Natural killer cell (primary cell): Measurements from ENCODE around the gene TSHZ3. TPM values are rescaled to one million over a fixed set of nuclear protein-coding genes. Genes with fewer than 3 reads are reported as not detected.

ENCODE experiments used
- ATAC-seq, 3 donors: fragments of 150-1000 bp in 2 of 3; fragments of 200-7000 bp in 1 of 3; cut with Tn5 transposase; 1 replicate in 1 of 3; 2 replicates in 2 of 3; pipeline ENCODE4 v1.10.0; 2021; ENCODE audit warnings: mild to moderate bottlenecking in 2 of 3, moderate library complexity in 2 of 3
- DNase-seq, 2 donors: peaks; one replicate each; pipeline versions ENCODE4 v3.0.0 to v3.0.0-alpha.2; 2013 to 2021; ENCODE audit warnings: mixed read lengths in 1 of 2
- H3K27ac ChIP-seq: one replicate; pipeline ENCODE4 v1.5.1; 2013; ENCODE audit warnings: mild to moderate bottlenecking, low read length
- H3K27me3 ChIP-seq: one replicate; pipeline ENCODE4 v1.6.1; 2013; ENCODE audit warnings: low read length; ENCODE audit not compliant: control insufficient read depth, insufficient read depth
- H3K36me3 ChIP-seq: one replicate; pipeline ENCODE4 v1.6.1; 2013; ENCODE audit warnings: low read length; ENCODE audit not compliant: control insufficient read depth, insufficient read depth
- H3K4me1 ChIP-seq: one replicate; pipeline ENCODE4 v1.6.1; 2013; ENCODE audit warnings: low read length; ENCODE audit not compliant: control insufficient read depth, insufficient read depth
- H3K4me3 ChIP-seq: one replicate; pipeline ENCODE4 v1.5.1; 2013; ENCODE audit warnings: low read length
- H3K9me3 ChIP-seq: one replicate; pipeline ENCODE4 v1.6.1; 2013; ENCODE audit warnings: low read length; ENCODE audit not compliant: control insufficient read depth, insufficient read depth
- H3K27ac Mint-ChIP-seq, 2 donors: one replicate each; pipeline ENCODE4 v1.8.0; 2022; ENCODE audit warnings: mild to moderate bottlenecking in 2 of 2, mixed read lengths in 2 of 2, moderate library complexity in 1 of 2
- H3K27me3 Mint-ChIP-seq, 2 donors: one replicate each; pipeline ENCODE4 v1.8.0; 2022; ENCODE audit warnings: low read depth in 2 of 2, mixed read lengths in 2 of 2
- H3K36me3 Mint-ChIP-seq: one replicate; pipeline ENCODE4 v1.8.0; 2022; ENCODE audit warnings: mixed read lengths
- H3K4me1 Mint-ChIP-seq, 2 donors: one replicate each; pipeline ENCODE4 v1.8.0; 2022; ENCODE audit warnings: mixed read lengths in 2 of 2
- H3K4me3 Mint-ChIP-seq: one replicate; pipeline ENCODE4 v1.8.0; 2022; ENCODE audit warnings: mild to moderate bottlenecking, moderate library complexity, mixed read lengths
- H3K9me3 Mint-ChIP-seq, 2 donors: one replicate each; pipeline ENCODE4 v1.8.0; 2022; ENCODE audit warnings: mixed read lengths in 2 of 2
- WGBS: methylation state at CpG from one replicate; pipeline ENCODE4 v1.1.7; 2013; ENCODE audit warnings: missing lambda C conversion rate; ENCODE audit not compliant: insufficient coverage; 5-methylcytosine and 5-hydroxymethylcytosine counted together
- intact Hi-C: fragments of 100-400 bp; cut with micrococcal nuclease; formaldehyde crosslinking; loops from one replicate; pipeline ENCODE4 v1.14.2; 2022
- total RNA-seq, 4 donors: library from RNA; stranded (reverse); fragments of 120-200 nt in 1 of 4; gene quantifications; one replicate each; pipeline versions ENCODE4 v1.2.3 to v1.2.4, GENCODE V29; 2013 to 2022
- TF ChIP-seq, protein P1 (sequence below): fragments of 200-600 bp; IDR thresholded peaks from one replicate; pipeline ENCODE4 v1.8.0; 2022; ENCODE audit warnings: antibody characterized with exemption

The TSHZ3 gene
- total RNA-seq, 3 donors from 2014 or later (not counting 1 experiment from before 2014, with no cell fraction given): 5.3 to 8.1 (median 6.2) TPM

DNA sequence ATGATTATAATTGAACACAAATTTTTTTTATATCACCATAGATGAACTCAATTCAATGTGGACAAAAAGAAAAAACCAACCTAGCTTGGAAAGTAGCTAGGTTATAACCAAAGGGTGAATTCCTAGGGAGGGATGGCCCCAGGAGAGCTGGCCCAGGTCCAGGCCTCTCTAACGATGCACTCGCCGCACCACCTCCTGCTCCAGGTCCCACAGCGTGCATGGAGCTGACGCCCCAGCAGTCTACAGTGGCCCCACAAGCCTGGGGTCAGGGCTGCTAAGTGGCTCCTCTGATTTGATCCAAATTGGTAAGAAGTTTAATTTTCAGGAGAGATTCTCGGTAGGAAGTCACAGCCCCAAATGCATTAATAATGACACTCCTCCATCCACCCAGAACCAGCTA lies 48.8 kb downstream of the TSHZ3 start:
- WGBS: 96% methylated on average over 5 of the region's 6 CpGs
- Histone ChIP-seq H3K4me1 (no peaks in the 10 kb centered on the region), H3K27me3 (no peaks in the 10 kb centered on the region), H3K4me3 (no peak overlapping the region), H3K27ac (no peak overlapping the region), H3K36me3 (no peaks in the 10 kb centered on the region), H3K9me3 (no peaks in the 10 kb centered on the region)
- Mint-ChIP-seq H3K36me3 (no peaks in the 10 kb centered on the region), H3K27ac (no peak overlapping the region), H3K9me3 (no peaks in the 10 kb centered on the region), H3K4me3 (no peak overlapping the region), H3K27me3 (no peaks in the 10 kb centered on the region), H3K4me1 (peaks cover 0 to 9% of the 10 kb centered on the region in 2 donors)
- intact Hi-C loops: no loop called here
- no peak for ATAC-seq
- TF ChIP-seq, protein P1, sequence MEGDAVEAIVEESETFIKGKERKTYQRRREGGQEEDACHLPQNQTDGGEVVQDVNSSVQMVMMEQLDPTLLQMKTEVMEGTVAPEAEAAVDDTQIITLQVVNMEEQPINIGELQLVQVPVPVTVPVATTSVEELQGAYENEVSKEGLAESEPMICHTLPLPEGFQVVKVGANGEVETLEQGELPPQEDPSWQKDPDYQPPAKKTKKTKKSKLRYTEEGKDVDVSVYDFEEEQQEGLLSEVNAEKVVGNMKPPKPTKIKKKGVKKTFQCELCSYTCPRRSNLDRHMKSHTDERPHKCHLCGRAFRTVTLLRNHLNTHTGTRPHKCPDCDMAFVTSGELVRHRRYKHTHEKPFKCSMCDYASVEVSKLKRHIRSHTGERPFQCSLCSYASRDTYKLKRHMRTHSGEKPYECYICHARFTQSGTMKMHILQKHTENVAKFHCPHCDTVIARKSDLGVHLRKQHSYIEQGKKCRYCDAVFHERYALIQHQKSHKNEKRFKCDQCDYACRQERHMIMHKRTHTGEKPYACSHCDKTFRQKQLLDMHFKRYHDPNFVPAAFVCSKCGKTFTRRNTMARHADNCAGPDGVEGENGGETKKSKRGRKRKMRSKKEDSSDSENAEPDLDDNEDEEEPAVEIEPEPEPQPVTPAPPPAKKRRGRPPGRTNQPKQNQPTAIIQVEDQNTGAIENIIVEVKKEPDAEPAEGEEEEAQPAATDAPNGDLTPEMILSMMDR: no peak
- no peak for DNase-seq

DNA sequence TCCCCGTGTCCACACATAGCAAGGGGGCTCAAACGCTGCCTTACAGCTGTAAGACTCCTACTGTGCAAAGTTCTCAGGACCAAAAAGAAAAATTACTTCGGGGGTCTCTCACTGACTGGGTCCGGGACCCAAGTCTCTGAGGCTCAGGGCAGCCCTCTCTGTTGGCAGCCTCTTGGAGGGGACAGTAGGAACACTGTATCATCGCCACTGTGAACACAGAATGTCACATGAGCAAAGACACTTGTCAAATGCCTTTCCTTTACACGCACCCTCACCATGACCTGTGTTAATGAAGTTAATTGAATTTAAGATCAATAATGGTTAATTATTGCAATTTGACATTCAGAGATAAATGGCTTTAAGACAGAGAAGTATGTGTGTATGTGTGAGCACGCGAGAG lies 49.6 kb downstream of the TSHZ3 start:
- H3K36me3 Mint-ChIP-seq: no peaks in the 10 kb centered on the region
- WGBS: 74% methylated on average over 8 of the region's 8 CpGs
- H3K27ac ChIP-seq: no peak overlapping the region
- no peaks in the 10 kb centered on the region for H3K4me1 ChIP-seq
- no peak overlapping the region for H3K4me3 ChIP-seq
- no peaks in the 10 kb centered on the region for H3K27me3 Mint-ChIP-seq
- intact Hi-C loops: no loop called here
- H3K27me3 ChIP-seq: no peaks in the 10 kb centered on the region
- peaks cover 0 to 5% of the 10 kb centered on the region in 2 donors for H3K4me1 Mint-ChIP-seq
- H3K4me3 Mint-ChIP-seq: no peak overlapping the region
- ATAC-seq (no peak), DNase-seq (no peak)
- TF ChIP-seq, protein P1: no peak
- H3K27ac Mint-ChIP-seq: no peak overlapping the region
- no peaks in the 10 kb centered on the region for H3K9me3 ChIP-seq
- no peaks in the 10 kb centered on the region for H3K36me3 ChIP-seq
- H3K9me3 Mint-ChIP-seq: no peaks in the 10 kb centered on the region

DNA sequence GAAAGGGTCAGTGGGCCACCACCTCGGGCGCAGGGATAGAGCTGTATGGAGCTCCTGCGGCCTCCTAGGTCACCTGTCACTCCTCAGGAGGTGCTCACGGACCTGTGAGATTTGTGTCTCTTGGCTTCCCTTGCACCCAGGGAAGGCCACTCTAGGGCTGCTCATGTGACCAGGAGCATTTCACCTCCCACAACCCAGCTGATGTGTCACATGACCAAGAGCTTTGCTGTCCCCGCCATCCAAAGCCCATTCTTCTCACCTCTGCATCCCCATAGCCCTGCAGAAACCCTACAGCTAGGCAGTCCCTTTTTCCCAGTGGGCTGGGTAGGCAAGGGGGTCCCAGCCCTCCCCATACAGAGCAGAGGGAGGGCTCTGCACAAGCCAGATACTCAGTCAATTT lies 51.2 kb downstream of the TSHZ3 start:
- Histone ChIP-seq H3K4me3 (no peak overlapping the region), H3K27me3 (no peaks in the 10 kb centered on the region), H3K4me1 (no peaks in the 10 kb centered on the region), H3K36me3 (no peaks in the 10 kb centered on the region), H3K27ac (no peak overlapping the region), H3K9me3 (no peaks in the 10 kb centered on the region)
- Mint-ChIP-seq H3K4me1 (peaks cover 0 to 5% of the 10 kb centered on the region in 2 donors), H3K36me3 (no peaks in the 10 kb centered on the region), H3K27ac (no peak overlapping the region), H3K27me3 (no peaks in the 10 kb centered on the region), H3K4me3 (no peak overlapping the region), H3K9me3 (peaks cover 0 to 2% of the 10 kb centered on the region in 2 donors)
- ATAC-seq (no peak), DNase-seq (no peak)
- intact Hi-C loops: no loop called here
- TF ChIP-seq, protein P1: no peak
- WGBS: 71% methylated on average over 5 of the region's 5 CpGs

DNA sequence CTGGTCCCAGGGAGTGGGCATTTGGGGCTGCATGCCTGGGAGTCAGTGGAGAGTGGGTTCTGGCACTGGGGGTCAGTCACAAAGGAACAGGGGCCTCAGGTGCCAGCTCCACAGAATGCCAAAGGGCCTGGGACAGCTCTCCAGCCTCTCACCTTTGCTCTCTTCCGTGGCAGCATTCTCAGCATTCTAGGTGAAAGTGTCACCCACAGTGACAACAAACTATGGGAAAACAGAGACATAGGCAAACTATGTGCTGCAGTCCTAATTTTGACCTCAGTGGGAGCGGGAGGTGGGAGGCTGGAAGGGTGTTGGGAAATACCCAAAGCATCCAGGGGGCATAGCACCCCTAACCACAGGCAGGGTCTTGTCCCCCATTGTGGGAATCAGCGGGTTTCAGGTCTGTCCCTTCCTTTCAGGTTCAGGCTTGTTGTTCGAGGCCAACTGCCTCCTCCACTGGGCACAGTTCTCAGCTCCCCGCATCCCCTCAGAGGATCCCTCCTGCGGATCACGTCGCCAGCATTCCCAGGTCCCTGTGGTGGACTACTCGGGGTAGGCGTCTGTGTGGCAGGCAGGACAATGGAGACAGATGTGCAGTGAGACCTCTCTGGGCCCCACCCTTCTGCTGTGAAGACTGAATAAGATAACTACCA lies 52.4 kb downstream of the TSHZ3 start:
- intact Hi-C loops: no loop called here
- H3K4me3 ChIP-seq: no peak overlapping the region
- Mint-ChIP-seq H3K27me3 (no peaks in the 10 kb centered on the region), H3K4me1 (peaks cover 0 to 15% of the 10 kb centered on the region in 2 donors), H3K27ac (no peak overlapping the region), H3K36me3 (no peaks in the 10 kb centered on the region), H3K9me3 (peaks cover 0 to 6% of the 10 kb centered on the region in 2 donors), H3K4me3 (no peak overlapping the region)
- no peaks in the 10 kb centered on the region for H3K4me1 ChIP-seq
- no peaks in the 10 kb centered on the region for H3K9me3 ChIP-seq
- no peaks in the 10 kb centered on the region for H3K36me3 ChIP-seq
- TF ChIP-seq, protein P1: no peak
- H3K27ac ChIP-seq: no peak overlapping the region
- no peaks in the 10 kb centered on the region for H3K27me3 ChIP-seq
- 85% methylated on average over 10 of the region's 10 CpGs for WGBS
- ATAC-seq: no peak
- DNase-seq: no peak
